IPS-NIHi7 (cell line): ENCODE results near the gene SP100.

Source experiments
- DNase-seq: peaks from one replicate; pipeline ENCODE4 v3.0.0; 2012; ENCODE audit warnings: mixed read lengths; ENCODE audit errors: extremely low spot score

The SP100 gene

DNA sequence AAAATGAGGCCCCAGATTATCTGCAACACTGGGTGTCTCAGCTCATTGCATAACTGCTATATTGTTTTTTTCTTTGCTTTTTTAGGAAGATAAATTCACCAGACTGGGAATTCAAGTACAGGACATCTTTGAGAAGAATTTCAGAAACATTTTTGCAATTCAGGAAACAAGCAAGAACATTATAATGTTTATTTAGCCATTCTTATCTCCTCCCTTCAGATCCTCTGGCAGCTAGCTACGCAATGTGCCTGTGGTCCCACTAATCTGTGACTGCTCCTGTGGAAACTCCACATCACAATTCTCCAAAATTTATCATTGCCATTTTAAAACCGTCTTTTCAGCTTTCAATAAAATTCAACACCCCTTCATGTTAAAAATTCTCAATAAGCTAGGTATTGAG, 126.8 kb downstream of the SP100 start:
- no peak for DNase-seq

DNA sequence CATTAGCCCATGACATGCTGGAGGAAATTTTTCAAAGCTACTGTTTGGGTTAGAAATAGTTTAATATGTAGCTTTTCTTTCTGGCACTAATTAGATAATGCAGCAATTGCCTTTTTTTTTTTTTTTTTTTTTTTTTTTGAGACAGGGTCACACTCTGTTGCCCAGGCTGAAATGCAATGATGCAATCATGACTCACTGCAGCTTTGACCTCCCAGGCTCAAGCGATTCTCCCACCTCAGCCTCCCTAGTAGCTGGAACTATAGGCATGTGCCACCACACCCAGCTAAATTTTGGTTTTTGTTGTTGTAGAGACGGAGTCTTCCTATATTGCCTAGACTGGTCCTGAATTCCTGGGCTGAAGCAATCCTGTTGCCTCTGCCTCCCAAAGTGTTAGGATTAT, 136.2 kb downstream of the SP100 start:
- no peak for DNase-seq

DNA sequence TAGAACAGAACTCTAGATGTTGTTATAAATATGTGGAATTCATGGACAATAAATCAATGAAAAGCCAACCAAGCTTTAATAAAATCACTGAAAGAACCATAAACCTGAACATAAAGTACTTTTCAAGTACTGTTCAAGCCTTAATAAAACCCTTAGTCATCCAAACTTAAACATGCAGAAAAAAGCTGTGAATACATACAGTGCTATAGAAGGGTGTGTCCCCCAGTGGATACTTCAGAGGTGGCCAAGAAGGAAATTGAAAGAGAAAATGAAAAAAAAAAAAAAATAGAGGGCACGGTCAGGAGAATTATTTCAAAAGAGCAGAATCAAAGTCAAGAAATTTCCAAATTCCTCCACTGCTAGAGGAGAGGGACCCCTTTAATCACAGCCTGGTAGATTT, 141.1 kb downstream of the SP100 start:
- no peak for DNase-seq

DNA sequence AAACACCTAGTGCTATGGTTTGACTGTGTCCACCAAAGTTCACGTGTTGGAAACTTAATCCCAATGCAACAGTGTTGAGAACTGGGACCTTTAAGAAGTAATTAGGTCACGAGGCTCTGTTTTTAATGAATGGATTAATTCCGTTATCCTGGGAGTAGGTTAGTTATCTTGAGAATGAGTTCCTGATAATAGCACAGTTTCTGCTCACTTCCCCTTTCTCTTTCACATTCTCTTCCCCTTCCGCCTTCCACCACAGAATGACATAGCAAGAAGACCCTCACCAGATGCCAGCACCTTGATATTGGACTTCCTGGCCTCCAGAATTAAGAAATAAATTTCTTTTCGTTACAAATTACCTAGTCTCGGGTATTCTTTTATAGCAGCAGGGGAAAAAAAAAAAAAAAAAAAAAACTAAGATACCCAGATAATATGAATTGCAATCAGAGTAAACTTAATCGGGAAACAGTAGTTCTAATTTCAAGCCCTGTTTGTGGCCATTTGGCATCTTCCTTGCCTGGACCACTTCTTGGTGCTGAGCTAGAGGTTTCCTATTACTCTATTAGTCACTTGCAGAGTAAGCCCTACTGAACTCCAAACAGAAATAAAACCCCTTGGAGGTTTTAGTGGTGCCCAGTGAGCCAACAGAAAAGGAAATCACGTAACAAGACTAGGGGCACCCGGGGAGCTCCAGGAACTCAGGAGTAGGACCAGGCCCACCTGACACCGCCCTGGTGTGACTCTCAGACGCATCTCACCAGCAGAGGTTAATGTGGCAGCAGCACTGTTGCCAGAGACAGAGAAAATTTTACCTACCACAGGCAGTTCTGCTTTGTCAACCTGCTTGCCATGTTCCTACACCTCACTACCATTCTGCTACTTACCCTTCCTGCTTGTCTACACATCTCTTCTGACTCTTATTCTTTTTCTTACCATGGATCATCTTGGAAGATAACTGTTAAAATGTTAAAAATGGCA, 149.1 kb downstream of the SP100 start:
- DNase-seq: no peak

DNA sequence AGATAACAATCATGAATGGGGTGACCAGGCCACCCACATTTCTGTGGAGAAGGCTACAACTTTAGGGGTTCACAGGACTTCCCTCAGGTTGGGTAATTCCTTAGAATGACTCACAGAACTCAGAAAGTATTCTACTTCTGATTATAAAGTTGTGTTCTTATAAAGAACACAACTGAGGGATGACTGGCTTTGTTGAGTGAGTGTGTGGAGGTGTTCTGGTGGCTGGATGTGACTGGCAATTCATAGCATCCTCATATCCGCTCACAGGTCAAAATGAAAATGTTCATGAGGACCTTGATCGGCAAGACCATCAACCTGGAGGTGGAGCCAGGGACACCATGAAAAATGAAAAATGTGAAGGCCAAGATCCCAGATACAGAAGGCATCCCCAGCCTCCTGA, 153.3 kb downstream of the SP100 start:
- no peak for DNase-seq

DNA sequence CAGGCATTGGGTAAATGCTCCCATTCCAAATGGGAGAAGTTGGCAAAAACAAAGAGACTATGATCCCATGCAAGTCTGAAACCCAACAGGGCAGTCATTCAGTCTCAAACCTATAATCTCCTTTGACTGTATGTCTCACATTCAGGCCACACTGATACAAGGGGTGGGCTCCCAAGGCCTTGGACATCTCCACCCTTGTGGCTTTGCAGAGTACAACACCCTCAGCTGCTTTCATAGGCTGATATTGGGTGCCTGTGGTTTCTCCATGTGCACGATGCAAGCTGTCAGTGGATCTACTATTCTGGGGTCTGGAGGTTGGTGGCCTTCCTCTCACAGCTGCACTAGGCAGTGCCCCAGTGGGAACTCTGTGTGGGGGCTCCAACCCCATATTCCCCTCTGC, 155.0 kb downstream of the SP100 start:
- no peak for DNase-seq

DNA sequence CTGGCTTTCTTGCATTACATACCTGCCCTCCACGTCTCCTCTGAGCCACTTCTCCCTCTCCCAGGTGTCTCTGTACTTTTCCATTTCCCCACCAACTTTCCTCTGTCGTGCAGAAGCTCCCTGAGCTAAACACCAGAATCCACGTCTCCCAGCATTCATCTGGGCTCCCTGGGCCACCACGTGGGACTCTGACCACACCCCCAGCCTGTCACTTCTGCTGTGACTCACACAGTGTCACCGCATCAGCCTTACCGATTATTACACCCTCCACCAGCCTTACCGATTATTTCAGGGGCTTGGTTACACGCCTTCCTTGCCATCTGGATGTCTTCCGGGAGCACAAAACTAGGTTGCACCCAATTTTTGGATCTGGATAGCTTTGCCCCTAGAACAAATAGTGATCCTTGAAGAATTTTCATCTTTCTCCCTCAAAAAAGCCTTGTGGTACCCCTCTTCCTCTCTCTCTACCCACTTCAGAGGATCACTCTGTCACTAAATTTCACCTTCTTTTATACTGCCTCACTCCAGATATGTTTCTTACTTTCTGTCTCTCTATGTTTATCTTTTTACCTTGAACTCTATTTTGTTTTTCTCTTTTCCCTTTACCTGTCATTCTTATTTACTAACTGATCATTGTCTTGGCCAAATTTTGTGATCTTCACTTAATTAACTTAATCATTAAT, 159.8 kb downstream of the SP100 start:
- DNase-seq: no peak

DNA sequence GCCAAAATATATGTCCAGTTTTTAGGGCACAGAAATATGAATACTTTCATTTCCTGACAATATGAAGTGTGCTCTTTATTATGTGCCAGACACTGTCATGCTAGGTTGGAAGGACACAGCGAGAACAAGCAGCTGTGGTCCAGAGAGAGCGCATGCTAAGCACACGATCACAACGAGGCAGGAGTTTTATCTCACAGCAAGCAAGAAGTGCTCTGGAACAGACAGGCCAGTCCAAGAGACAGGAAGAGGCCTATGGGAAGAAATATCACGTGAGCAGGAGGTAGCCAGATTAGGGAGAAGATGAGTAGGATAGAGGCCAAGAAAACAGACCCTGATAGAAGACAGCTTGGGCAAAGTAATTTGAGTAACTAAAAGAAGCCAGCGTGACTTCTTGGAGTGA, 161.1 kb downstream of the SP100 start:
- no peak for DNase-seq

DNA sequence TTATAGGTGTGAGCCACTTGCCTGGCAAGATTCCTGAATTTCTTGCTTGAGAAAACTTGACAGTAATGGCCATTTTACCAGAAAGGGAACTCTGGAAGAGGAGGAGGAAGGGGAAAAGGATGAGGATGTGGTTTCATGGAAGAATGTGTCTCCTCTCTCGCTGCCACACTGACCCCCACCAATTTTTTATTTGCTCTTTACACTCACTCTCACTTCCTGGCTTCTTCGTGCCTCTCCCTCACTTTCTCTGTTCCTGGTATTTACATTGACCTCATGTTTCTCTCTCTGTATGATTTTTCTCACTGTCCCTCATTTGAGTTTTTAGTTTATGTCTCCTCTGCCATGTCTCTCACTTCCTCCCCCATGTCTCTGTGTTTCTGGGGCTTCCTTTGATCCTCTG, 162.1 kb downstream of the SP100 start:
- no peak for DNase-seq

DNA sequence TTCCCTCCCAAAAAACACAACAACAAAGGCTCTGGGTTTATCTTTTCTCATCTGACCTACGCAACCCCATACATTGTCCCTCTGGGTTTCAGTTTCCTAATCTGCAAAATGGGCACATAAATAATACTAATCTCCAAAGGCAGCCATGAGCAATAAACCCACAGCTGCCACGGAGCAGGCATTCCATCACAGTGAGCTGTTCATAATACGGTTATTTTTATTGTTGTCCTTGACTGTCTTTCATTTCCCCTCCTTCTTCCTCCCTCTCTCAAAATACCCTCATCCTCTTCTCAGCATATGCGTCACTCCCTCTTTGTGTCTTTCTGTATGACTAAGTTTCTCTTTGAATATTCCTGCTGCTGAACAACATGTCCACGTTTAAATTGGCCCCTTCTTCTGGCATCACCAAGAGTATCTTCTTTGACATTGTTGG, 166.9 kb downstream of the SP100 start:
- no peak for DNase-seq

DNA sequence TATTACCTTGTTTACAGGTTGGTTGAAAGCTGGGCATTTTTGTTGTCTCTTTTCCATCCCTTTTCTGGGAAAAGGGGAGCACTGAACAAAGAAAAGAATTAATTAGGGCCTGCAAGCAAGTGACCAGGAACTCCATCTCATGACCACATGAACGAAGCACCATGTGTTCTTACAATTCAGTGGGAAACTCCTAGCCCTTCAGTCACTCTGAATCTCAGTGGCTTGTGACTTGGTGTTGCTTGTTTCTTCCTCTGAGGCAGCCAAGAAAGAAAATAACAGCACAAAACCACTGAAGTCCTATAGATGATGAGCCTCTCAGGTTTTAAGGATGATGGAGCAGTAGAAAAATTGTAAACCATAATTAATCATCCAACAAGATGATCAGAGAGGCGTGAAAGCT, 167.6 kb downstream of the SP100 start:
- no peak for DNase-seq

DNA sequence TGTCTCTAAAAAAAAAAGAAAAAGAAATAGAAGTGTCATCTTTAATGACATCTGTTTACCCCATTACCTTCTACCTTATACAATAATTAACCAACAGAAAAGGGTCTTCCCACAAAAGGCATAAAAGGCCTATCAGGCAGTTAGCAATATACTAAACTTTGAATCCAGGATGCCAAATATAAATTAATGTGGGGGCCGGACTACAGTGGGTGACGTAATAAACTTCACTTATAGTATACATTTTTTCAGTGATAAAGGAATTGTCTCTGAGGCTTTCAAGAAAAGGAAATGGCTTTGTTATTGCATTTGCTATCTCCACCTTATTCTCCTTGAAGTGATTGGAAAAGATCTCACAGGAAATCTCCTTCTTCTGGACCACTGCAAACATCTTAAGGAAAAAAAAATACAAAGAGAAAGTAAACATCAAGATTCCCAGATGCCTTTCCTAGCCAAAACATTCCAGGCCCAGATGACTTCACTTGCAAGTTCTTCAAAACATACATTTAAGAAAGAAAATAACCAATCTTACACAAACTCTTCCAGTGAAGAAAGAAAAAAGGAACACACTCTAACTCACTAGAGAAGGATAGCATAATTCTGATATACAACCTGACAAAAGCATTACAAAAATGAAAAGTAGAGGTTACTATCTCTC, 170.5 kb downstream of the SP100 start:
- no peak for DNase-seq

DNA sequence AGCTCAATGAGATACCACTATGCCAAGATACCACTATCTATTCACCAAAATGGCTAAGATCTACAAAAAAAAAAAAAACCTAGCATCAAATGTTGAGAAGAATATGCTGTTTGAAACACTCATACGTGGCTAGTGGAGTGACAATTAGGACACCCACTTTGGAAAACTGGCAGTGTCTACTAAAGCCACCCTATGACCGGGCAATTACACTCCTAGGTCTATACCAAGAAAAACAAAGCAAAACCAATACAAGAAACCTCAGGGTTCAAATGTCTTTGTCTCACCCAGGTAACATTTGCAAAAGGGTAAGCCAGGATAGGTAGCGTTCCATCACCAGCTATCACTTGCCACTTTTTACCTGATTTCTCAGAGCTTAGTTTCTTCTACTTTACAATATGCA, 173.0 kb downstream of the SP100 start:
- DNase-seq: no peak

DNA sequence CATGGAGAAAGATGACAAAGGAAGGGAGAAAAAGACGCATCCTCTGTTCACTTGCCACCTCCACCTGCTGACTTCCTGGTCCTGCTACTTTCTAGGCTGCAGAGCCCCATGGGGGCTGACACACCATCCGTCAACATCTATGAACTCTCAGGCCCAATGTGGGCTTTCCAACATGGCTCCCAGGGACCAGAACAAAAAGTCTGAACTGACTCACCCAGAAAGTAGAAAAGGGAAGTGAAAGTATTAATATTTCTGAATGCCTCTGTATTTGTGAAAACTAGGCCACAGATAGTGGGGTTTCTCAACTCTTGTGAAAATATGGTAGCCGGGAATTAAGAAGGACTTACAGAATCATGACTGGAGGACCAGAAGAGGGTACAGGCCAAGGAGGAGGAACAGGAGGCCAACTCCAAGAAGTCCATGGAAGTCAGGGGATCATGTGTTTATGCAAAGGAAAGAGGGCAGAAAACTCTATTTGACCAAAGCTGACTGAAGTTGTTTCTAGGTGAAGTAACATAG, 173.6 kb downstream of the SP100 start:
- no peak for DNase-seq

DNA sequence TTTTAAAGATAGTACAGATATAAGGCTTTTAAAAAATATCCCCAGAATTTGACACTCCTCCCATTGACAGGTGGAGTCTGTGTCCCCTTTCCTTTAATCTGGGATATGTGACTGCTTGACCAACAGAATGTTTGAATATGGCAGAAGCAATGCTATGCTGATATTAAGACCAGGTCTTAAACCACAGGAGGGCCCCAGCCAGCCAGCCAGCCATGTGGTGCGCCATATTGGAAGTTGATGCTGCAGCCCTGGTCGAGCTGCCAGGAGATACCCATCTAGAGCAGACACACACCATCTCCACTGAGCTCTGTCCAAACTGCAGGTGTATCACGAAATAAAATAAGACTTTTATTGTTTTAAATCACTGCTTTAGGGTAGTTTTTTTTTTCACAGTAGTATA, 174.3 kb downstream of the SP100 start:
- no peak for DNase-seq

DNA sequence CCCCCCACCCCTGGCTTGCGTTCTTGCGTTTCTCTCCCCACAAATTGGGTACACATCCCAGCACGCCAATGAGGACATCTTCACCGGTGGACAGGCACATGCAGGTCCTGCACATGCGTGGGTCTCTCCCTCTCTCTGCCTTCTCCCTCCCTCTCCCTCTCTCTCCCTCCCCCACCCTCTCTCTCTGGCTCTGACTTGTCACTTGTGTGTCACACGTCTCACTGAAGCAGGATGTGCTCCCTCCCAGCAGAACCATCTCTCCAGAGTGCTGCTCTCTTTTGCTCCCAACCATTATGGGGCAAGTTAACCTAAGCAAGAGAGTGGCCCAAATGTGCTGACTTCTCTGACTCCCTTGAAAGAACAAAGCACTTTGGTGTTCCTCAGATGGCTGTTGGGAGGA, 175.8 kb downstream of the SP100 start:
- DNase-seq: no peak

DNA sequence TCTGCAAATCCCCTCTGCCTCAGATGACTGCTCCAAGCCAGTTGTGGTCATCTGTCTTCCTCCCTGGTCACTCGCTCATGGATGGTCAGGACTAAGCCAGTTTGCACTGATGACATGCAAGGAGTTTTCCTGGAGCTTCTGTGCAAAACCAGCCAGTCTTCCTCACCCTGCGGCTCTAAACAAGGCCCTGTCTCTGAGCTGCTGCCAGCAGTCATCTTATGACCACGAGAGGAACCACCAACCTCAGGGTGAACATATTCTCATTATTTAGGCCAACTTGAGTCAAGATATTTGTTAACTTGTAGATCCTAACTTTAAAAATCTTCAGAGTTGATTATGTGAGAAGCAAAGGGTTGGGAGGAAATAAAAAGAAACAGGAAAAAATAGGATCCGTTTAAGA, 176.8 kb downstream of the SP100 start:
- DNase-seq: no peak
